NB4 (cell line): ENCODE measurements around the gene SYNM.

Experiments used
- DNase-seq: peaks from one replicate; pipeline ENCODE4 v3.0.0; 2010; ENCODE audit warnings: low read depth
- H3K4me3 ChIP-seq: one replicate; pipeline ENCODE4 v1.5.1; 2011; ENCODE audit warnings: mild to moderate bottlenecking, low read depth, low read length, moderate library complexity
- MYC ChIP-seq: IDR thresholded peaks from 2 replicates; pipeline ENCODE4 v1.6.1; 2011; ENCODE audit warnings: low read depth, low read length
- POLR2A ChIP-seq: IDR thresholded peaks from 2 replicates; pipeline ENCODE4 v1.6.1; 2011; ENCODE audit warnings: mild to moderate bottlenecking; ENCODE audit not compliant: insufficient read length; ENCODE audit errors: extremely low read depth
- TF ChIP-seq, protein P1 (sequence below): IDR thresholded peaks from one replicate; pipeline ENCODE4 v1.5.1; 2012; ENCODE audit warnings: low read depth, low read length
- TF ChIP-seq, protein P2 (sequence below): IDR thresholded peaks from 2 replicates; pipeline ENCODE4 v1.6.1; 2011; ENCODE audit warnings: low read depth, low read length

Gene SYNM

DNA sequence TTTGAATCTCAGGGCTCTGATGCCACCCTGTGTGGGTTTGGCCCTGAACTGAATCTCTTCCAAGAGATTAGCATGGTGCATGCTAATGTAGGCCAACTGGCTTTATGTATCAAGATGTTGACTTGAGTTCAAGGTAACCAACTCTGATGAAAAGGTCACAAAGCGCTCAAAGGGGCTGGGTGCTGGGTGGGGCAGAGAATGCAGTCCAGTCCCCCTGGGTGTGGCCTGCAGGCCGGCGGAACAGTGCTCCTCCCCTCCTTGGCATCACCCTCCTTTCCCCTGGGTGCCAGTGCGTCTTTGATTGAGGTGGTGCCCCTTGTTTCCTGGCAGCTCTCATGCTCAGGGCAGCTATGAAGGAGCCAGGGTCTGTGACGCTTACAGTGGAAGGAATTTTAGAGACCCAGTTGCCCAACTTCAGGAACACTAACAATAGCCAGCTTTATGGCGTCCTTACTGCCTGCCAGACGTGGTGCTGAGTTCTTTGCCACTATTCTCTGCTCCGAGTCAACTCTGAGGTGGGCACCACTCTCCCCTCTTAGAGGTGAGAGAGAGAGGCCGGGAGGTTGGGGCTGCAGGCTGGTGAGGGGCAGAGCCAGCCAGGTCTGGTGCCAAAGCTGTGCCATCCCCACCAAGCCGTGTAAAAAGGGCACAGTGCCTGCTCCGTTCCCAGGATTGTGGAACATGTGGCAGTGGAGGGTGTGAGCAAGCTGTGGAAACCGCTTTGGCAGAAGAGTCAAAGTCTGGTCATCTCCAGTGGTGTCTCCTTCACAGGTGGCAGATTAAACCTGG lies 9.8 kb downstream of the SYNM start:
- H3K4me3 ChIP-seq, result no peak overlapping the region
- TF ChIP-seq, protein P1, sequence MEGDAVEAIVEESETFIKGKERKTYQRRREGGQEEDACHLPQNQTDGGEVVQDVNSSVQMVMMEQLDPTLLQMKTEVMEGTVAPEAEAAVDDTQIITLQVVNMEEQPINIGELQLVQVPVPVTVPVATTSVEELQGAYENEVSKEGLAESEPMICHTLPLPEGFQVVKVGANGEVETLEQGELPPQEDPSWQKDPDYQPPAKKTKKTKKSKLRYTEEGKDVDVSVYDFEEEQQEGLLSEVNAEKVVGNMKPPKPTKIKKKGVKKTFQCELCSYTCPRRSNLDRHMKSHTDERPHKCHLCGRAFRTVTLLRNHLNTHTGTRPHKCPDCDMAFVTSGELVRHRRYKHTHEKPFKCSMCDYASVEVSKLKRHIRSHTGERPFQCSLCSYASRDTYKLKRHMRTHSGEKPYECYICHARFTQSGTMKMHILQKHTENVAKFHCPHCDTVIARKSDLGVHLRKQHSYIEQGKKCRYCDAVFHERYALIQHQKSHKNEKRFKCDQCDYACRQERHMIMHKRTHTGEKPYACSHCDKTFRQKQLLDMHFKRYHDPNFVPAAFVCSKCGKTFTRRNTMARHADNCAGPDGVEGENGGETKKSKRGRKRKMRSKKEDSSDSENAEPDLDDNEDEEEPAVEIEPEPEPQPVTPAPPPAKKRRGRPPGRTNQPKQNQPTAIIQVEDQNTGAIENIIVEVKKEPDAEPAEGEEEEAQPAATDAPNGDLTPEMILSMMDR, result no peak
- TF ChIP-seq, protein P2, sequence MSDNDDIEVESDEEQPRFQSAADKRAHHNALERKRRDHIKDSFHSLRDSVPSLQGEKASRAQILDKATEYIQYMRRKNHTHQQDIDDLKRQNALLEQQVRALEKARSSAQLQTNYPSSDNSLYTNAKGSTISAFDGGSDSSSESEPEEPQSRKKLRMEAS, result no peak
- no peak for TF ChIP-seq POLR2A
- TF ChIP-seq MYC, result no peak
- DNase-seq, result no peak

DNA sequence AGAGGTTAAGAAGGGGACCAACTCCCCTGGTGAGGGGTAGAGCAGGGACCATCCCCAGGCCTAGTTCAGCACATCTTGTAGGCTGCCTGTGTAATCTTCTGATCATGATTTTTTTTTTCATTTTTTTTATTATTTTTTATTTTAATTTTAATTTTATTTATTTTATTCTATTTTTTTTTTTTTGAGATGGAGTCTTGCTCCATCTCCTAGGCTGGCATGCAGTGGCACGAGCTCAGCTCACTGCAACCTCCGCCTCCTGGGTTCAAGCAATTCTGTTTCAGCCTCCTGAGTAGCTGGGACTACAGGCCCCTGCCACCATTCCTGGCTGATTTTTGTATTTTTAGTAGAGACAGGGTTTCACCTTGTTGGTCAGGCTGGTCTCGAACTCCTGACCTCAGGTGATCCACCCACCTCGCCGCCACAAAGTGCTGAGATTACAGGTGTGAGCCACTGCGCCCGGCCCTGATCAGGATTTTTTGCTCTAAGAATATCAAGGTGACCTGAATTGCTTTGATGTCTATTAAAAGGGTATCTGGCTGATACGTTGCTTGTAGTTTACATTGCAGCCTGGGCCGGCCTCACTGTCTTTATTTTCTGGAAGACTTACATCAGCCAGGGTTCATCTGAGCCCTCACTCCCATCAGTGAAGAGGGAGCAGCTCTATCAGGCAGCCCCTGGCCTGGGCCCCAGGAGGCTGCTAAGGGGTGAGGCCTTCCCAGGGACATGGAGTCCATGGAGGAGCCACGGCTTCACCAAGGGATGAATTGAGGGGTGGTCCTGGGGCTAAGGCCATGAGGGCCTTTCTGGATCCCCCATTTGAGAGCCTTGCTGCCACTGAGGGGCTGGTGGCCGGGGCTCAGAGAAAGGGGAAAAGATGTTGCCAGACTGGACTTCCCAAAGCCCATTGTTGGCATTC lies 10.7 kb downstream of the SYNM start:
- no peak overlapping the region for H3K4me3 ChIP-seq
- DNase-seq, result no peak
- TF ChIP-seq, protein P1, result no peak
- TF ChIP-seq MYC, result no peak

DNA sequence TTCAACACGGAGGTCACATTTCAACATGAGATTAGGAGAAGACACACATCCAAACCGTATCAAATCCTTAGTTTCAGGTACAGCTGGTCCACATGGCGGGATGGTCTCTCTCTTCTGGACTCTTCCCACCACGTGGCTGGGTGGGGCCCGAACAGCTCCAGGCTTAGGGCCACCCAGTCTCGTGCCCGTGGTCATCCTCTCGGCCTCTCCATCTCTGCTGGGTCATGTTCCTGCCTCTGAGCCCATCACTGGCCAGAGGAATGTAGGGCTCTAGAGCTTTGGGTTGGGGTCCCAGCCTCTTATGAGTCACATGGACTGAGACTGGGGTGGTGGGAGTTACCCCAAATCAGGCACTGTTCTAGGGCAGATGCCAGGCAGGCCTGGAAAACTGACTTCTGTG lies 12.2 kb downstream of the SYNM start:
- TF ChIP-seq MYC (no peak), POLR2A (no peak)
- TF ChIP-seq, protein P2, result no peak
- TF ChIP-seq, protein P1, result no peak
- no peak for DNase-seq
- H3K4me3 ChIP-seq, result no peak overlapping the region

DNA sequence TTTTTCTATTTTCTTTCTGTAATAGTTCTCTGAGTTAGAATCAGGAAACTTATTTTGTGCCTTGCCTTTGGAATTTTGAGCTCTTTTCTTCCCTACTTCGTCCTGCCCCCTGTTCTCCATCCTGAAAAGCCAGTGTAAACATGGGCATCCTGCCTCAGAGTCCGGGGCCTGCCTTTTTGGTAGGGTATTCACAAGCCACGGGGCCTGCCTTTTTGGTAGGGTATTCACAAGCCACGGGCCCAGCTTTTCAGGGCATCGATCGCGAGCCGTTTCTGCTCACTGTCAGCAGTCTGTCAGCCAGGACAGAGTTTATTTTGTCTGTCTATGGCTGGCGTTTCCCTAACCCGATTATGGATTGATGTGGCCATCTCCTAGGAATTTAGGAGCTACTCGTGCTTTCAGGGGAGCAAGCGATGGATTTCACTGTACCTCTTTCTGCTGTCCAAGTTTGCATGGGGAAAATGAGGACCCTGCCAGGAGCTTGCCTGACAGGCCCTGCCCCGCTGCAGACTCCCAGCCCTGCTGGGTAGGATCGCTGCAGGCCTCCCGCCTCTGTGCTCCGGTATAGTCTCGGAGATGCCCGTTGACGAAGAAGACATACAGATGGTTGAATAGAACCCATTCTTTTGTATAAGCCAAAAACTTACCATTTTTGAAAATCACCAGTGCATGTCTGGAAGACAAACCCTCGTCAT lies 12.8 kb downstream of the SYNM start:
- no peak for TF ChIP-seq POLR2A
- TF ChIP-seq MYC, result no peak
- TF ChIP-seq, protein P1, result no peak
- TF ChIP-seq, protein P2, result no peak
- no peak for DNase-seq
- H3K4me3 ChIP-seq, result no peak overlapping the region

DNA sequence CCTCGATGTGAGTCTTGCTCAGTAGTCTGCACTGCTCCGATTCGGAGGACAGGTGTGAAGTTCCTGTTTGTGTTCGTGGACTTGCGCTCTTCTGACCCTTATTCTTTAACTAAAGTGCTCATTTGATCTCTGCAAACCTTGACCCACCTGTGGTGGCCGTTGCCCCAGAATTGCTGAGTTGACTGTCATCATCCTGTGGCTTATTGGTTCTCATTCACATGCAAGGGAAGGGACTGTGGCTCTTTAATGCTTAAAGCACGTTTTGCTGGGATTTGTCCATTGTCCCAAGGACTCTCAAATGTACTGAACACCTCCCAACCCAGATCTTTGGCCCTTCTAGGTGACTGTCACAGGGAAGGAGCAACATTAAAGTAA lies 13.4 kb downstream of the SYNM start:
- DNase-seq, result no peak
- H3K4me3 ChIP-seq, result no peak overlapping the region
- TF ChIP-seq, protein P1, result no peak
- no peak for TF ChIP-seq MYC
- TF ChIP-seq, protein P2, result no peak
- no peak for TF ChIP-seq POLR2A
